ENCODE results near the gene GRIK2. TPM values are rescaled to one million over a fixed set of nuclear protein-coding genes. Genes with fewer than 3 reads are reported as not detected.
A peak's percentile ranks its signal among the peaks of the same experiment; 100 is the strongest.

Gene GRIK2
- total RNA-seq, 1 donor from 2014 or later, result 0.86 TPM

GRCh38 chr6:101413773-101414172 lies 20.3 kb downstream of the GRIK2 start:
- no peak overlapping the region for H3K4me3 ChIP-seq (ENCODE audit: low read depth, low read length)
- no peak for TF ChIP-seq CTCF (conservative IDR thresholded peaks at IDR 0.05; ENCODE audit: low read depth, low read length)
- no peak for DNase-seq (ENCODE audit: low read depth)

- TF ChIP-seq CTCF (conservative IDR thresholded peaks at IDR 0.05; ENCODE audit: low read depth, low read length), result no peak
- no peak overlapping the region for H3K4me3 ChIP-seq (ENCODE audit: low read depth, low read length)
- no peak for DNase-seq (ENCODE audit: low read depth)
Measured at GRCh38 chr6:101417900-101418299, 24.4 kb downstream of the GRIK2 start.

- H3K4me3 ChIP-seq (ENCODE audit: low read depth, low read length), result no peak overlapping the region
- no peak for DNase-seq (ENCODE audit: low read depth)
- no peak for TF ChIP-seq CTCF (conservative IDR thresholded peaks at IDR 0.05; ENCODE audit: low read depth, low read length)
Measured at GRCh38 chr6:101422251-101422650, 28.7 kb downstream of the GRIK2 start.

- no peak for DNase-seq (ENCODE audit: low read depth)
- no peak for TF ChIP-seq CTCF (conservative IDR thresholded peaks at IDR 0.05; ENCODE audit: low read depth, low read length)
- no peak overlapping the region for H3K4me3 ChIP-seq (ENCODE audit: low read depth, low read length)
Measured at GRCh38 chr6:101422811-101423210, 29.3 kb downstream of the GRIK2 start.

- DNase-seq (ENCODE audit: low read depth), result peak; percentile 4
- no peak overlapping the region for H3K4me3 ChIP-seq (ENCODE audit: low read depth, low read length)
- no peak for TF ChIP-seq CTCF (conservative IDR thresholded peaks at IDR 0.05; ENCODE audit: low read depth, low read length)
Measured at GRCh38 chr6:101429270-101429669, 35.8 kb downstream of the GRIK2 start.

- TF ChIP-seq CTCF (conservative IDR thresholded peaks at IDR 0.05; ENCODE audit: low read depth, low read length), result no peak
- no peak for DNase-seq (ENCODE audit: low read depth)
- no peak overlapping the region for H3K4me3 ChIP-seq (ENCODE audit: low read depth, low read length)
Measured at GRCh38 chr6:101429845-101430244, 36.3 kb downstream of the GRIK2 start.

- DNase-seq (ENCODE audit: low read depth), result no peak
- H3K4me3 ChIP-seq (ENCODE audit: low read depth, low read length), result no peak overlapping the region
- TF ChIP-seq CTCF (conservative IDR thresholded peaks at IDR 0.05; ENCODE audit: low read depth, low read length), result no peak
Measured at GRCh38 chr6:101433141-101433540, 39.6 kb downstream of the GRIK2 start.

Data from epithelial cell of proximal tubule (primary cell).